SK-N-MC (cell line): ENCODE measurements around the gene UBXN11.

ENCODE experiments used
- EZH2 ChIP-seq: fragments of 200-600 bp; sonication (generic); IDR thresholded peaks from one replicate; pipeline ENCODE4 v1.6.1; 2017; ENCODE audit warnings: antibody characterized with exemption
- FOXP2 ChIP-seq: optimal IDR thresholded peaks from 2 replicates; pipeline ENCODE3; 2011; ENCODE audit warnings: mild to moderate bottlenecking, moderate library complexity; ENCODE audit not compliant: insufficient read depth; ENCODE audit errors: extremely low read length, control extremely low read depth
- POLR2AphosphoS5 ChIP-seq: IDR thresholded peaks from 2 replicates; pipeline ENCODE4 v1.6.1; 2012; ENCODE audit warnings: mild to moderate bottlenecking, low read depth, low read length, borderline replicate concordance

- TF ChIP-seq EZH2 (no peak), POLR2AphosphoS5 (no peak), FOXP2 (no peak)
Observed at GRCh38 chr1:26302733-26303405, 3.6 kb downstream of the UBXN11 start.
